Esophagus (tissue), 2 donors: ENCODE data around the gene SKI. TPM values are rescaled to one million over a fixed set of nuclear protein-coding genes. Genes with fewer than 3 reads are reported as not detected.

Experiments
- H3K27ac ChIP-seq, 2 donors: one replicate each; pipeline ENCODE4 v1.5.1; 2013; ENCODE audit warnings: low read depth in 2 of 2, mild to moderate bottlenecking in 2 of 2, inconsistent platforms in 1 of 2, low read length in 1 of 2, moderate library complexity in 1 of 2
- H3K27me3 ChIP-seq, 2 donors: one replicate each; pipeline ENCODE4 v1.6.1; 2013; ENCODE audit warnings: low read length in 2 of 2, control low read depth in 1 of 2, mild to moderate bottlenecking in 1 of 2; ENCODE audit not compliant: insufficient read depth in 2 of 2, control insufficient read depth in 1 of 2
- H3K36me3 ChIP-seq, 2 donors: one replicate each; pipeline ENCODE4 v1.6.1; 2013; ENCODE audit warnings: low read length in 1 of 2; ENCODE audit not compliant: control insufficient read depth in 2 of 2, insufficient read depth in 2 of 2
- H3K4me1 ChIP-seq, 2 donors: one replicate each; pipeline ENCODE4 v1.6.1; 2013; ENCODE audit warnings: low read length in 1 of 2; ENCODE audit not compliant: control insufficient read depth in 2 of 2, insufficient read depth in 2 of 2
- H3K4me3 ChIP-seq, 2 donors: one replicate each; pipeline ENCODE4 v1.5.1; 2013; ENCODE audit warnings: low read length in 2 of 2, mild to moderate bottlenecking in 2 of 2, low read depth in 1 of 2, moderate library complexity in 1 of 2
- H3K9me3 ChIP-seq, 2 donors: one replicate each; pipeline ENCODE4 v1.6.1; 2013; ENCODE audit warnings: mild to moderate bottlenecking in 2 of 2, low read depth in 1 of 2, low read length in 1 of 2, moderate library complexity in 1 of 2; ENCODE audit not compliant: control insufficient read depth in 2 of 2, insufficient read depth in 1 of 2
- WGBS, 2 donors: extraction: QIAGEN DNeasy Blood & Tissue Kit; methylation state at CpG; one replicate each; pipeline ENCODE4 v1.1.7; 2013; 5-methylcytosine and 5-hydroxymethylcytosine counted together
- polyA plus RNA-seq, 2 donors: library from polyadenylated mRNA; stranded (reverse); fragments of 200-250 nt; gene quantifications; one replicate each; pipeline ENCODE4 v1.2.3, GENCODE V29; 2013
- donor health status: healthy with polysubstance abuse.
- donor health status: Bipolar disorder and iron deficiency.

The SKI gene
- polyA plus RNA-seq, 2 donors, result 11.5 to 12.8 TPM

GRCh38 chr1:2200308-2200943 is 27.7 kb upstream of the SKI start:
- Histone ChIP-seq H3K36me3 (no peaks in the 10 kb centered on the region), H3K4me1 (peaks cover 4 to 20% of the 10 kb centered on the region in 2 donors), H3K27ac (no peak overlapping the region), H3K27me3 (no peaks in the 10 kb centered on the region), H3K9me3 (no peaks in the 10 kb centered on the region), H3K4me3 (no peak overlapping the region)
- WGBS, 2 donors, result 79 to 85% methylated on average over 20 to 21 of the region's 21 CpGs

GRCh38 chr1:2201062-2201461 is 27.1 kb upstream of the SKI start:
- no peaks in the 10 kb centered on the region for H3K27me3 ChIP-seq
- no peak overlapping the region for H3K27ac ChIP-seq
- peaks cover 5 to 26% of the 10 kb centered on the region in 2 donors for H3K4me1 ChIP-seq
- no peaks in the 10 kb centered on the region for H3K9me3 ChIP-seq
- H3K36me3 ChIP-seq, result no peaks in the 10 kb centered on the region
- no peak overlapping the region for H3K4me3 ChIP-seq
- 89% methylated on average over 14 of the region's 14 CpGs for WGBS, 2 donors

GRCh38 chr1:2202008-2202575 is 26.0 kb upstream of the SKI start:
- Histone ChIP-seq H3K27me3 (no peaks in the 10 kb centered on the region), H3K36me3 (no peaks in the 10 kb centered on the region), H3K4me3 (no peak overlapping the region), H3K4me1 (peaks cover 6 to 31% of the 10 kb centered on the region in 2 donors), H3K27ac (no peak overlapping the region), H3K9me3 (no peaks in the 10 kb centered on the region)
- WGBS, 2 donors, result 81 to 83% methylated on average over 9 of the region's 9 CpGs

- Histone ChIP-seq H3K36me3 (no peaks in the 10 kb centered on the region), H3K27ac (no peak overlapping the region)
- WGBS, 2 donors, result 88 to 89% methylated on average over 15 of the region's 15 CpGs
Measured at GRCh38 chr1:2202843-2203601, 25.1 kb upstream of the SKI start.

GRCh38 chr1:2203671-2204414 is 24.3 kb upstream of the SKI start:
- no peaks in the 10 kb centered on the region for H3K36me3 ChIP-seq
- H3K4me1 ChIP-seq, result peaks cover 2 to 39% of the 10 kb centered on the region in 2 donors
- H3K27me3 ChIP-seq, result no peaks in the 10 kb centered on the region
- H3K9me3 ChIP-seq, result no peaks in the 10 kb centered on the region
- 74 to 77% methylated on average over 25 of the region's 25 CpGs for WGBS, 2 donors
- H3K4me3 ChIP-seq, result no peak overlapping the region
- H3K27ac ChIP-seq, result peak overlapping the region; percentile 13 to 76

More at GRCh38 chr1:2202843-2203601, 25.1 kb upstream of the SKI start:
- Histone ChIP-seq H3K4me1 (peaks cover 6 to 39% of the 10 kb centered on the region in 2 donors), H3K4me3 (no peak overlapping the region), H3K9me3 (no peaks in the 10 kb centered on the region), H3K27me3 (no peaks in the 10 kb centered on the region)

GRCh38 chr1:2204415-2205190 is 23.5 kb upstream of the SKI start:
- peak overlapping the region in 1 of 2 donors; percentile 9 for H3K4me3 ChIP-seq
- peak overlapping the region; percentile 76 to 83 for H3K27ac ChIP-seq
- H3K36me3 ChIP-seq, result no peaks in the 10 kb centered on the region
- peaks cover 2 to 41% of the 10 kb centered on the region in 2 donors for H3K4me1 ChIP-seq
- H3K27me3 ChIP-seq, result no peaks in the 10 kb centered on the region
- no peaks in the 10 kb centered on the region for H3K9me3 ChIP-seq
- WGBS, 2 donors, result 8% methylated on average over 32 to 39 of the region's 60 CpGs

DNA sequence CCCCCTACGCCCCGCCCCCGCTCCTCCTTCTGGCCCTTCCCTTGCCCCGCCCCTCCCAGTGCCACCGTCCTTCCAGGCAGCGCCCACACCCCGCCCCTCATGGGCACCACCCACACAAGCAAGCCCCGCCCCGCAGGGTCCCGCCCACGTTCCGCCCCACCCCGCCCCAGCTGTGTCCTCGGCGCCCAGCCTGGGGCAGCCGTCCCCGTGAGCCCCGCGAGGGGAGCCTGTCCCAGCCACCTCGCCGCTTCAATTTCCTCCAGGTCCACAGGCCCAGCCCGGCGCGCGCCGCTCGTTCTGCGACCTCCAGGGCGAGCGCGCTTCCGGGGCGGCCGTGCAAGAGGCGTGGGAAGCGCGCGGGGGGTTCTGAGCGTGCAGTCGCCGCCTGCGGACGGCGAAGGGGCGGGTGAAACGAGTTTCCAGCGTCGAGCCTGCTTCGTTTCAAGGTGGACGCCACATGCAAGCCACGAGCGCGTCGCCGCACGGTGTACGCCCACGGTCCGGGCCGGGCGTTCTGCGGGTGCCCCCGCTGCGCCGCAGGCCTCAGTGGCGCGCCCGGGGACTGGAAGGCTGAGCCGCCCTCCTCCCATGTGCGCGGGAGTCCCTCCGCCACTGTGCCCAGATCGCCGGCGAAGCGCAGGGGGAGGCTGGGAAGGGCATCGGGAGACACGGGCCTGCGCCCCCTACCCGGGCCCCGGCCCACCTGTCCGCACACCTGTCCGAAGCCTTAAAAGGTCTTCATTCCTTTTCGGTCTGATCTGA is 22.7 kb upstream of the SKI start:
- Histone ChIP-seq H3K9me3 (no peaks in the 10 kb centered on the region), H3K36me3 (no peaks in the 10 kb centered on the region), H3K27me3 (no peaks in the 10 kb centered on the region), H3K4me1 (peaks cover 2 to 47% of the 10 kb centered on the region in 2 donors), H3K27ac (peak overlapping the region; percentile 69 to 84), H3K4me3 (peak overlapping the region; percentile 39 to 43)
- 10 to 13% methylated on average over 60 to 82 of the region's 84 CpGs for WGBS, 2 donors

GRCh38 chr1:2206813-2207487 is 21.2 kb upstream of the SKI start:
- H3K27ac ChIP-seq, result peak overlapping the region; percentile 83 to 85
- no peak overlapping the region for H3K4me3 ChIP-seq
- no peaks in the 10 kb centered on the region for H3K27me3 ChIP-seq
- WGBS, 2 donors, result 73 to 74% methylated on average over 15 to 16 of the region's 16 CpGs
- H3K9me3 ChIP-seq, result no peaks in the 10 kb centered on the region
- H3K36me3 ChIP-seq, result no peaks in the 10 kb centered on the region
- H3K4me1 ChIP-seq, result peaks cover 4 to 47% of the 10 kb centered on the region in 2 donors
